Hepatocyte (in vitro differentiated cells): ENCODE data around the gene NCBP3. TPM values are rescaled to one million over a fixed set of nuclear protein-coding genes. Genes with fewer than 3 reads are reported as not detected.
"Not testable (repeated sequence)": the region's sequence is repeated elsewhere in the genome, so short reads cannot be mapped to it uniquely, and the experiment has no call there.

Experiments
- DNase-seq: peaks from one replicate; pipeline ENCODE4 v3.0.0-alpha.2; 2016; ENCODE audit warnings: low spot score
- H2AFZ ChIP-seq: fragments of 200-600 bp; sonication (generic); 2 replicates; pipeline ENCODE4 v1.6.0; 2016; ENCODE audit warnings: antibody characterized with exemption, mild to moderate bottlenecking
- H3K27ac ChIP-seq: fragments of 200-600 bp; sonication (generic); 2 replicates; pipeline ENCODE4 v1.5.1; 2016; ENCODE audit warnings: mild to moderate bottlenecking
- H3K27me3 ChIP-seq: fragments of 200-600 bp; sonication (generic); 2 replicates; pipeline ENCODE4 v1.6.1; 2016
- H3K36me3 ChIP-seq: fragments of 200-600 bp; sonication (generic); replicated peaks from 2 replicates; pipeline ENCODE4 v1.5.1; 2016; ENCODE audit warnings: low read depth; ENCODE audit not compliant: insufficient read depth
- H3K4me1 ChIP-seq: fragments of 200-600 bp; sonication (generic); 2 replicates; pipeline ENCODE4 v1.5.1; 2016; ENCODE audit warnings: mild to moderate bottlenecking, moderate library complexity; ENCODE audit not compliant: insufficient read depth
- H3K4me2 ChIP-seq: fragments of 200-600 bp; sonication (generic); 2 replicates; pipeline ENCODE4 v1.6.0; 2016
- H3K4me3 ChIP-seq: fragments of 200-600 bp; sonication (generic); 2 replicates; pipeline ENCODE4 v1.5.1; 2016; ENCODE audit warnings: mild to moderate bottlenecking
- H3K79me2 ChIP-seq: fragments of 200-600 bp; sonication (generic); 2 replicates; pipeline ENCODE4 v1.6.0; 2017; ENCODE audit warnings: mild to moderate bottlenecking
- H3K9me2 ChIP-seq: fragments of 200-600 bp; sonication (generic); replicated peaks from 2 replicates; pipeline ENCODE4 v1.6.0; 2017; ENCODE audit warnings: mild to moderate bottlenecking; ENCODE audit not compliant: insufficient read depth
- H3K9me3 ChIP-seq: fragments of 200-600 bp; sonication (generic); 2 replicates; pipeline ENCODE4 v1.5.1; 2016; ENCODE audit warnings: low read depth, mild to moderate bottlenecking
- H4K20me1 ChIP-seq: fragments of 200-600 bp; sonication (generic); 2 replicates; pipeline ENCODE4 v1.6.0; 2016; ENCODE audit warnings: mild to moderate bottlenecking; ENCODE audit not compliant: insufficient read depth, poor library complexity, severe bottlenecking
- CTCF ChIP-seq: fragments of 200-600 bp; sonication (generic); IDR thresholded peaks from 2 replicates; pipeline ENCODE4 v1.5.1; 2016; ENCODE audit warnings: antibody characterized with exemption, mild to moderate bottlenecking; ENCODE audit not compliant: poor library complexity
- EZH2 ChIP-seq: fragments of 200-600 bp; sonication (generic); IDR thresholded peaks from 2 replicates; pipeline ENCODE4 v1.6.1; 2016; ENCODE audit warnings: antibody characterized with exemption, mild to moderate bottlenecking, borderline replicate concordance
- EZH2phosphoT487 ChIP-seq: fragments of 200-600 bp; sonication (generic); IDR thresholded peaks from one replicate; pipeline ENCODE4 v1.6.1; 2018; ENCODE audit warnings: antibody characterized with exemption, mild to moderate bottlenecking, low read depth, moderate library complexity; ENCODE audit not compliant: unreplicated experiment, severe bottlenecking
- WGBS: methylation state at CpG from one replicate; pipeline ENCODE4 v1.1.6; 2016; ENCODE audit warnings: low lambda C conversion rate; ENCODE audit errors: missing lambda C conversion rate; 5-methylcytosine and 5-hydroxymethylcytosine counted together
- polyA plus RNA-seq: library from polyadenylated mRNA; unstranded; fragments of >200 nt; fragmentation: Nextera tagmentation; extraction: Ambion mirVana; gene quantifications from 2 replicates; pipeline ENCODE4 v1.2.1, GENCODE V29; 2016
- total RNA-seq: library from RNA; depleted of rRNA; stranded (reverse); fragments of >200 nt; gene quantifications from 2 replicates; pipeline ENCODE4 v1.2.3, GENCODE V29; 2014

Gene NCBP3
- total and polyA plus RNA-seq, 2 experiments from 2014 or later = 20.6 to 31.8 TPM

DNA sequence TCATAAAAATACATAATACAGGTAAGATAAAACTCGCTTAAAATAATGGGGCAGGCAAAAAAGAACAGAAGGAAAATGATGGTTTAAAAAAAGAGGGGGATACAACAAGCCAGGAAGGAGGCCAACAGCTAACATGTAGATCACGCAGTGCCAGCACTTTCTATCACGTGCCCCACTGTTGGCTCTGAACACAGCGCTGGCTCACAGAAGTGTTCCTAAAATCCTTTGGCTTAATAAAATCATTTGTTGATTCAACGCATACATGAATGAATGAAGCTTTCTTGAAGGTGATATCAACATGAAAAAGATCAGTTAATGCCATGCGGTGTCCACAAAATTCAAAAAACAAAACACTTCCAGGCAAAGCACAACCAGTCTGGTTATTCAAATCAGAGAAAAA lies 53.6 kb downstream of the NCBP3 start:
- Histone ChIP-seq H3K4me2 (no peak overlapping the region), H3K4me1 (peaks cover 6% of the 10 kb centered on the region), H3K27me3 (no peaks in the 10 kb centered on the region), H3K36me3 (no peaks in the 10 kb centered on the region), H2AFZ (no peak overlapping the region), H4K20me1 (no peaks in the 10 kb centered on the region), H3K4me3 (no peak overlapping the region), H3K79me2 (no peaks in the 10 kb centered on the region), H3K9me2 (no peaks in the 10 kb centered on the region), H3K27ac (no peak overlapping the region), H3K9me3 (no peaks in the 10 kb centered on the region)
- DNase-seq = no peak
- TF ChIP-seq EZH2 (no peak), CTCF (no peak), EZH2phosphoT487 (no peak)
- 86% methylated on average over 6 of the region's 6 CpGs for WGBS

- TF ChIP-seq EZH2phosphoT487 (no peak), EZH2 (no peak), CTCF (no peak)
- H3K4me2 ChIP-seq = no peak overlapping the region
Observed at GRCh38 chr17:3788200-3788599, 57.8 kb downstream of the NCBP3 start.

DNA sequence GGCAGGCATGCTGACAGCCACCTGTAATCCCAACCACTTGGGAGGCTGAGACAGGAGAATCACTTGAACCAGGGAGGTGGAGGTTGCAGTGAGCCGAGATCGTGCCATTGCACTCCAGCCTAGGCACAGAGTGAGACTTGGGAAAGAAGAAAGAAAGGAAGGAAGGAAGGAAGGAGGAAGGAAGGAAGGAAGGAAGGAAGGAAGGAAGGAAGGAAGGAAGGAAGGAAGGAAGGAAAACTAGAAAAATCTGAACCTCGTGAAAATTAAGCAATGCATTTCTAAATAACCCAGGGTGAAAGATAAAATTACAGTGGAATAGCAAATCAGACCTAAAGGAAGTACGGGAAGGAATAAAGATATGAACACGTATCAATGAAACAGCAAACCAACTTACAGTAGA lies 60.7 kb downstream of the NCBP3 start:
- 96% methylated on average over 5 of the region's 5 CpGs for WGBS

More at GRCh38 chr17:3788200-3788599, 57.8 kb downstream of the NCBP3 start:
- H3K79me2 ChIP-seq = no peaks in the 10 kb centered on the region
- H3K9me2 ChIP-seq = no peaks in the 10 kb centered on the region
- no peak overlapping the region for H3K4me3 ChIP-seq
- H3K27ac ChIP-seq = no peak overlapping the region
- no peaks in the 10 kb centered on the region for H3K4me1 ChIP-seq
- WGBS = 80% methylated on average over 2 of the region's 2 CpGs
- no peak for DNase-seq
- no peak overlapping the region for H2AFZ ChIP-seq
- H4K20me1 ChIP-seq = no peaks in the 10 kb centered on the region
- H3K36me3 ChIP-seq = no peaks in the 10 kb centered on the region
- no peaks in the 10 kb centered on the region for H3K9me3 ChIP-seq
- H3K27me3 ChIP-seq = no peaks in the 10 kb centered on the region

GRCh38 chr17:3782751-3783150 lies 63.3 kb downstream of the NCBP3 start:
- H3K9me3 ChIP-seq = no peaks in the 10 kb centered on the region
- no peaks in the 10 kb centered on the region for H4K20me1 ChIP-seq
- no peaks in the 10 kb centered on the region for H3K9me2 ChIP-seq
- no peak for DNase-seq
- no peaks in the 10 kb centered on the region for H3K4me1 ChIP-seq
- no peak overlapping the region for H3K27ac ChIP-seq
- no peak overlapping the region for H2AFZ ChIP-seq
- 91% methylated on average over 8 of the region's 8 CpGs for WGBS
- no peaks in the 10 kb centered on the region for H3K36me3 ChIP-seq
- no peak overlapping the region for H3K4me3 ChIP-seq
- TF ChIP-seq CTCF (no peak), EZH2 (no peak), EZH2phosphoT487 (no peak)
- no peaks in the 10 kb centered on the region for H3K79me2 ChIP-seq
- H3K27me3 ChIP-seq = no peaks in the 10 kb centered on the region
- no peak overlapping the region for H3K4me2 ChIP-seq

More for the DNA sequence above, 60.7 kb downstream of the NCBP3 start:
- H3K27ac ChIP-seq, H3K4me1 ChIP-seq, H3K9me3 ChIP-seq, H2AFZ ChIP-seq, H4K20me1 ChIP-seq, H3K79me2 ChIP-seq, H3K27me3 ChIP-seq, H3K4me3 ChIP-seq, DNase-seq, H3K9me2 ChIP-seq, H3K36me3 ChIP-seq, H3K4me2 ChIP-seq: not testable (repeated sequence)
